NOMO-1 treated with dmso at 0.1 percent for 144 hours (cell line): ENCODE measurements around the gene JAML.
A peak's percentile ranks its signal among the peaks of the same experiment; 100 is the strongest.

Source experiments
- DNase-seq: peaks from one replicate; lab custom pipeline; 2025; ENCODE audit not compliant: unreplicated experiment; lab: John Stamatoyannopoulos, UW

The JAML gene

DNA sequence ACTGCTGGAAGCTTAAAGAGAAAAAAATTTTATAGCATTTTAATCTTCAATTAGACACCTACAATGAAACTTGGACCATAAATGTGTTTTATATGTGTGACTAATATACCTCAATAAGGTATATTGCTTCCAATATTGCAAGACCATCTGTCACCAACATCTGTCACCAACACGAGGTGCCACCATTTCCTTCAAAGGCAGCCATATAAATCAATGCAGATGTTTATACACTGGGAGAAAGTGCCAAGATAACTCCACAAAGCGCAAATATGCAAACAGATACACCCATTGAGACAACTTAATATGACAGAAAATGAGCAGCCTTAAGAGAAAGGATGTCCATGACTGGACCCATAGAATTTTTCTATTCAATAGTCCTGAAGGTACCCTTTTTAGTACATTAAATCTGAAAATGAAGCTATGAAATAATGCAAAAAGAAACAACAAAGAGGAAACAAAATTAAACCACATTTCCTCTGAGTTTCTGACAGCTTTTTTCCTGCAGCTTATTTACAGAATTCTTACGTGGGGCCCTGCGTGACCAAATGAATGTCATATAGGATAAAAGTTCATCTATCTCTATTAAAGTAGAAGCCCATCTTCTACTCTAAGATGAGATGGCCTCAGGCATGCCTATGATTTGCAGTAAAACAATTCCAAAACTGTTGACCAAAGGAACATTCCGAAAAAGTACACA, 14.8 kb upstream of the JAML start:
- no peak for DNase-seq

DNA sequence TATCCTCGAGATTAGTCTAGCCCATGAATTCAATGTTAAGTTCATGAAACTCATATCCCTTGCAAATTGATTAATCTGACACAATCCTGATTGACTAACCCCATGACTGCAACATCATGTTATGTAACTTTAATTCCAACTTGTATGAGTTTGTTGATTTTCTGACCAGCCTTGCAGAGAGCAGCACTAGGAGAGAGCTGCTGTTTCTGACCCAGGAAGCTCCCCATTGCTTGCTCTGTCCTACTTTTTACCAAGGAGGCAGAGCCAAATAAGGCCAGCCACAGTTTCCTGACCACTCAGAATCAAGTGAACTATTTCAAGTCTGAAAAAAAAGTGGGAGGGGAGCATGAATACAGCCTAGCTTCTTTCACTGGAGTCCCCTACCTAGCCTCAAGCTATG, 14.1 kb upstream of the JAML start:
- DNase-seq, result no peak

GRCh38 chr11:118238421-118238820, 13.6 kb upstream of the JAML start:
- DNase-seq, result no peak

DNA sequence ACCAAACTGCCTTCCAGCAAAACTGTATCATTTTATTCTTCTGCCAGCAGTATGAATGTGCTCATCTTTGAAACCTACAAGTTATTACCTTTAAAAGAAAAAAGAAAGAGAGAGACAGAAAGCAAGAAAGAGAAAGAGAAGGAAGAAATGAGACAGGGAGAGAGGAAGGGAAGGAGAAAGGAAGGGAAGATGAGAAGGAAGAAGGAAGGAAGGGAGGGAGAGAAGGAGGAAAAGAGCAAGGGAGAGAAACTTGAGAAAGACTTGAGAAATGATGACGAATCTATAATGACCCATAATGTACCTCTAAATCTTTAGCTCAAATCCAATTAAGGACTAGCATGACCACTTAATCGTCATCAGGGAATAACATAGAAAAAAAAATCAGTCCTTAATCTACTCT, 11.4 kb upstream of the JAML start:
- no peak for DNase-seq

GRCh38 chr11:118234833-118235232, 10.0 kb upstream of the JAML start:
- no peak for DNase-seq

- no peak for DNase-seq
Observed at GRCh38 chr11:118233850-118234249, 9.0 kb upstream of the JAML start.

DNA sequence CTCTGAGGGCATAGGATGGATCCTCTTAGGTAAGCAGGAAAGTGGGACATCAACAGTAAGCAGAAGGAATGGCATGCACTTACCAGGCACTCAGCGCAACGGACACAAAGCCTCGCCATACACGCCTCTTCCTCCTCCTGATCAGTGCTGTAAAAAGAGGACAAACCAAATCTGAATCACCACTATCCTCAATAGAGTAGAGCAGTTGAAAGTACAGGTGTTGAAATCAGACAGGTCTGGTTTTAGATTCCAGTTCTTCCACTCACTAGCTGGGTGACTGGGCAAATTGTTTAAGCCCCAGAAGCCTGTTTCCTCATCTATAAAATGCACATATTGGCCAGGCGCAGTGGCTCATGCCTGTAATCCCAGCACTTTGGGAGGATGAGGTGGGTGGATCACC, 8.6 kb upstream of the JAML start:
- no peak for DNase-seq

- DNase-seq, result no peak
Observed at GRCh38 chr11:118232659-118233058, 7.8 kb upstream of the JAML start.

GRCh38 chr11:118231461-118231860, 6.7 kb upstream of the JAML start:
- DNase-seq, result no peak

- DNase-seq, result no peak
Observed at GRCh38 chr11:118230088-118230487, 5.3 kb upstream of the JAML start.

GRCh38 chr11:118229274-118229847, 4.5 kb upstream of the JAML start:
- DNase-seq, result no peak

DNA sequence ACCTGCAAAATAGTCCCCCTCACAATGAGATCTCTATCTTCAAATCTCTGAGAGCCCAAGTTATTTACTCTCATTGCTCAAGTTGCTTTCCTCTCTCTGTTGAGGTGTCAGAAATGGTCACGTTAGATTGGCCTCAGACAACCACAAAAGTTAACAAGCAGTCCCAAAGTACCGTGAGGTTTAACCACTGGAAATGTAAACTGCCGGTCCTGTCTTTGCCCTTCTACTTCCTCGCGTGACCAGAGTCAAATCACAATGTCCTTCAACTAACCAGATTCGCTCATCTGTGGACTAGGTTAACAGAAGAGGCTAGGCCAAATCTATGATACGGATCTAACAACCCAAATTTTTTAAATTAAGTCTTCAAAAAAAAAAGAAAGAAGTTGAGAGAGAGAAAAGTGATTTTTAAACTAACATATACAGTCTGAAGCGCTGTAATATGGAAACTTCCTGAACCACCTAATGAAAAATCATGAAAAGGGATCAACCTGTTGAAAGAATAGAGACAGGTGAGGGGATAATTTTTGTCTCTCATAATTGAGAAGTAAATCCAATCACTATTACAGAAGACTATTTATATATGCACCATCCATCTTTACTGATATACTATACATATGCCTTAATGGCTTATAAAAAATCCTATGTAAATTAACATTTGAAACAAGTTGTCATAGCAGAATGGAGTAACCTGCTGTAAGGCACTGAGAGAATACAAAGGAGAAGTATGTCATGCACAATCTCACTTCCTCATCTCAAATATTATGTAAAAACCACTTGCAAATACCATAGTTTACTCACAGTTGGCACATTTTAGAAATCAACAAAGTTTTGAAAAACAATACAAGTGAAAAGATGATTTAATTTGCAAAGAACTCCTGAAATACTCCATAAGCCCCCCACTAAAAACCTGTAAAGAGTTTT, 3.3 kb upstream of the JAML start:
- DNase-seq, result peak; percentile 47

DNA sequence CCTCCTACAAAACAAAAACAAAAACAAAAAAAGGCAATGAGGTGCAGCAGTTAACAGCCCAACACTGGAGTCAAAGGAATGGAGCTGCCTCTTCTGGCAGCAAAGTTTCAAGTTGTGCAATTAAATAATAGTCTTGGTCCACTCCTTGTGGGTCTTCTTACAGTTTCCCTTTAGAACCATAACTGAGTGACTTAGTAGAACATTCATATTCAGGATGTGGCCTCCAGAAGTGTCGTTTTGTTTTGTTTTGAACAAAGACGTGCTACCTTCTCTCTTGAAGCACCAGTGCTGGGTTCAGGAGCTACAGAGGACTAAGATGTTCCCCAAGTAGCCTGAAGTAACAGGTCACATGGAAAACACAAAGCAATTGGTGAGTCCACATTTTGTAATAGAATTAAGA, 2.0 kb upstream of the JAML start:
- no peak for DNase-seq

GRCh38 chr11:118226296-118226695, 1.5 kb upstream of the JAML start:
- peak; percentile 75 for DNase-seq

GRCh38 chr11:118223992-118224391, 819 bp downstream of the JAML start:
- DNase-seq, result no peak

DNA sequence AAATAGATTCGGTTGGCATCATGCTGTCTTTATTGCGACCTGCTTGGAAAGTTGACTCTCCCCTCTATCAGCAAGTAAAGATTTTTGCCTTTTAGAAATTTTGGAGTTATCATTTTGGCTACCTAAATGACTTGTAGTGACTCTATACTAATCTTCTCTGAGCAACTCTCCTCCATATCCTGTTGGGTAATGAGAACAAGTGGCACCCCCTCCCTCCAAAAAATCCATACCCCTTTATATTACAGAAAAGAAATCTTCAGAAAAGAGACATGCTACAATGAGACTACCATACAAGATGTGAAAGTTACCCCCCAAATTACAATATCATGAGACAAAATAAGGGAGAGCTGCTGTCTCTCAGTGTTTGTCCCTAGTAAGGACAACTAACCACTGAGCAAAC, 1.2 kb downstream of the JAML start:
- no peak for DNase-seq

DNA sequence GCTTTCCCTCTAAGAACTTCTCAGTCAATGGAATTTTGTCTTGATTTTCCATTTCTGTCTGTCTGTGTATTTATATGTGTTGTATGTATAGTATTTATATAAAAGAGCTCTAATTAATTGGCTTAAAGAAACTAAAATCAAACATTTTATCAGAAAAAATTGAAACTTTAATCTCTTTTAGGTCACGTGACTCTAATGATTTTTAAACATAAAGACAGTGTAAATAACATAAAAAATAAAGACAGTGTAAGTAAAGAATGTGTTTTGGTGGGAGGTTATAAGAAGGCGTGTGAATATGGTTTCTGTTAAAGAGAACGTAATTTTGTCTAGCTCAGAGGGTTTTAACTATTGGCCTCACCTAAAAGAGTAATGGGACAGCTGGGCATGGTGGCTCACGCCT, 2.4 kb downstream of the JAML start:
- no peak for DNase-seq

- no peak for DNase-seq
Observed at GRCh38 chr11:118221419-118221818, 3.4 kb downstream of the JAML start.

- no peak for DNase-seq
Observed at GRCh38 chr11:118219732-118220131, 5.1 kb downstream of the JAML start.

- no peak for DNase-seq
Observed at GRCh38 chr11:118219244-118219643, 5.6 kb downstream of the JAML start.

GRCh38 chr11:118217575-118217974, 7.2 kb downstream of the JAML start:
- DNase-seq, result no peak
